Stimulated activated CD8-positive, alpha-beta memory T cell treated with anti-CD3 and anti-CD28 coated beads, Interleukin-15, amount 100 ng/mL, for 4 hours (primary cell): Measurements from ENCODE around the gene SRGN.
"Not testable (repeated sequence)": the region's sequence is repeated elsewhere in the genome, so short reads cannot be mapped to it uniquely, and the experiment has no call there.

Experiments used
- DNase-seq, 2 donors: peaks; one replicate each; pipeline ENCODE4 v3.0.0-alpha.2; 2020; ENCODE audit warnings: low read depth in 2 of 2

Gene SRGN, protein sequence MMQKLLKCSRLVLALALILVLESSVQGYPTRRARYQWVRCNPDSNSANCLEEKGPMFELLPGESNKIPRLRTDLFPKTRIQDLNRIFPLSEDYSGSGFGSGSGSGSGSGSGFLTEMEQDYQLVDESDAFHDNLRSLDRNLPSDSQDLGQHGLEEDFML

GRCh38 chr10:69087590-69088470, at the start of gene SRGN:
Gene SRGN (plus strand): TSS chr10:69088103. CDS start chr10:69088158, 55 bp downstream.
- DNase-seq: peak; percentile 32 to 72

DNA sequence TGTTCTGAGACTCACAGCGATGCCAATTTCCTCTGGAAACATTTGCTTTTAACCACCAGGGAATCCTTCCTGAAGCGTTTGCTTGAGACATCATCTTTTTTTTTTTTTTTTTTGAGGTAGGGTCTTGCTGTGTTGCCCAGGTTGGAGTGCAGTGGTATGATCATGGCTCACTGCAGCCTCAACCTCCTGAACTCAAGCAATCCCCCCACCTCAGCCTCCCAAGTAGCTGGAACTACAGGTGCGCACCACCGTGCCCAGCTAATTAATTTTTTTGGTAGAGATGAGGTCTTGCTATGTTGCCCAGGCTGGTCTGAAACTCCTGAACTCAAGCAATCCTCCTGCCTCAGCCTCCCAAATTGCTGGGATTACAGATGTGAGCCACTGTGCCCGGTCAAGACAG, 47.0 kb upstream of the SRGN start:
- not testable (repeated sequence) for DNase-seq

- DNase-seq: no peak
These were observed 45.5 kb upstream of the SRGN start for GRCh38 chr10:69042417-69042816.

- DNase-seq: no peak
These were observed 45.1 kb upstream of the SRGN start for GRCh38 chr10:69042838-69043237.

- no peak for DNase-seq
These were observed 43.9 kb upstream of the SRGN start for GRCh38 chr10:69043931-69044531.

DNA sequence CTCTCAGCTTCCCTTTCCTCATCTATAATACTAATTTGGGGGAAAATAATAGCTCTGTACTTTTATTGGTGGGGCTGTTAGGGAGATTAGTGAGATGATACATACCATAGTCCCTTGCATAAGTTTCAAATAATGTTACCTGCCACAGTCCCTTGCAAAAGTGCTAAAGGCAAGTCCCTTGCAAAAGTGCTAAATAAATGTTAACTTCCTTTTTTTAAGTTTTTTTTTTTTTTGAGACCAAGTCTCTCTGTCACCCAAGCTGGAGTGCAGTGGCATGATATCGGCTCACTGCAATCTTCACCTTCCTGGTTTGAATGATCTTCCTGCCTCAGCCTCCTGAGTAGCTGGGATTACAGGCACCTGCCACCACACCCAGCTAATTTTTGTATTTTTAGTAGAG, 43.4 kb upstream of the SRGN start:
- no peak for DNase-seq

DNA sequence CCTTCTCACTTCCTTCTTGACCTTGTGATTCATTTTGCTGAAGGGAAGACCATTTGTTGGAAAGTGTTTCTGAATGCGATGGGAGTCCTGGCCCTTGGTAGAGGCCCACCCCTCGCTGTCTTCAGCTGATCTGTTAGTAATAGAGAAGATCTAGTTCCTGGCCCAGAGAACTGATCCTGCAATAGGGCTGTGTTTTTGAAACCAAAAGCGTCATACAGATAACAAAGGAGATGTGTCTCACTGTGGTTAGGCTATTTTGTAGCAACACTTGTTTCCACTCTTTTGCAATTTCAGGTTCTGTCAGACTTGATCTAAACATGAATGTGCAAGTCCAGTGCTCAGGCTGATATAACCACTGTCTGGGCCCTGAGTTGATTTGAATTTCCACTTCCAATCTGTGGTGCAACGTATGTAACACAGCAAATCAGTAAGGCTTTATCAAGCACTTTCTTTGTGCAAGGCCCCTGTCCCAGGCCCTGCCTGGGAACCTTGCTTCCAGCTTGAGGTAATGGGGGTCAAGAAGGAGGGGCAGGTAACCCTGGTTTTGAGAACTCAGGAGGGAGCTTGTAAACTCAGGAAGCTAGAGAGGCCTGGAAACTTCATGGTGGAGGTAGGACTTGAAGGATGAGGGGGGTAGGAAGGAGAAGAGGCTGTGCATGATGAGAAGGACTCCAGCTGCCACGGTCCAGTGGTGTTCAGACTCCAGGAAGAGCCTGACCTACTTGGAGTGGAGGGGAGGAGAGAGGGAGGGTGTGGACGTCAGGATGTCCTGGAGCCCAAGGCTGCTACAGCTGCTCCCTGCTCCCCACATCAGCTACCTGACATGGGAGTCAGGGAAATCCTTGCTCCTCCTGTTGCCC, 42.2 kb upstream of the SRGN start:
- no peak for DNase-seq

DNA sequence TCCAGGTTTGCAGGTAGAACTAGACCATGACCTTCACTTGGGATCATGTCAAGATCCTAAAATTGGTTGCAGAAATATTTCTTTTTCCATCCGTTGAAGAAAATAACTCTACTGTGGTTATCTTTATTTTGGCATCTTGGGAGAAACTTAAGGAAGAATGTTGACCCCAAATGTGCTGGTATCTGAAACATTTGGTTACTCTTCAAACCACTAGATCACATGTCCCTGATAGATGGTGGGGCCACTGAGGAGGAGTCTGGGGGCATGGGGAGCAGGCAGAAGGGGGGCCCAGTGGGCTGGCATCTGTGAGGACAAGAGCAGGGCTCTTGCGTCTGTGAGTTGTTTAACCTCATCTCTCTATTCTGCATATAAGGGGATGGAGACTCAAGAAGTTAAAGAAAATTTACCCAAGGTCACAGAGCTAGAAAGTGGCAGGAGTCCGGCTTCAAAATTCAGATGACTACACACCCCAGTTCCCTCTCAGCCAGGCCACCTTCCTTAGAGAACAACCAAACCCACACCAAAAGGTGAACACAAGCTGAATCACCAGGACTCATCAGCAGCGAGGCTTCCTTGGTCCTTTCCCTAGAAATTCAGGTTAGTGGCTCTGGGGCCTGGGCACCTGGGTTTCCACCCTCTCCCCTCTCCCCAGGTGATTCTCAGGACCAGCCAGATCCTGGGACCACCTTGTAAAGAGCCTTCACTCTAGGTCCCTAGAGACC, 40.6 kb upstream of the SRGN start:
- DNase-seq: no peak

DNA sequence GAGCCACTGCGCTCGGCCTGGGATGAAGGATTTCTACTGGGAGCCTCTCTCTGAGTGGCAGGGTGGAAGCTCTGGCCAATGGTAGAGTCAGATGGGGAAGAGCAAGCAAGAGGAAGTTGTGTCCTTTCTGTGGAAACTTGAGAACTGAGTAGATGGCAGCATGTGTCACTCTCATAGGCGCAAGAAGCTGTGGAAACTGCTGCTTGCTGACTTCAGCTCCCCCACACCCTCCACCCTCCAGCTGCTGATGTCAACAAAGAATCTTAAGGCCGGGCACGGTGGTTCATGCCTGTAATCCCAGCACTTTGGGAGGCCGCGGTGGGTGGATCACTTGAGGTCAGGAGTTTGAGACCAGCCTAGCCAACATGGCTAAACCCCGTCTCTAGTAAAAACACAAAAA, 39.8 kb upstream of the SRGN start:
- no peak for DNase-seq

DNA sequence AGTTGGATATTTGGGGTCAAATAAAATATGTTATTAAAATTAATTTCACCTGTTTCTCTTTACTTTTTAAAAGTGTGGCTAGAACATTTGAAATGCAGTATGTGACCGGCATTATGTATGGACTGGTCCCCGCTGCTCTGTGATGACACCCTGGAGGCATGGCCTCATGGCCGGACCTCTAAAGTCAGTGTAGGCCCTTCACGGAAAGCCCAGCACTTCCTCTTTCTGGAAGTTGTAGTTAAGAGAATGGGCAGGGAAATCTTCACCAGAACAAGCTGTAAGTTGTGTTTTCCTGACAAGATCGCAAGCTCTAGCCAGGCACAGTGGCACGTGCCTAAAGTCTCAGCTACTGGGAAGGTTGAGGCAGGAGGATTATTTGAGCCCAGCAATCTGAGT, 38.3 kb upstream of the SRGN start:
- DNase-seq: no peak

- no peak for DNase-seq
These were observed 36.6 kb upstream of the SRGN start for GRCh38 chr10:69051303-69051702.

DNA sequence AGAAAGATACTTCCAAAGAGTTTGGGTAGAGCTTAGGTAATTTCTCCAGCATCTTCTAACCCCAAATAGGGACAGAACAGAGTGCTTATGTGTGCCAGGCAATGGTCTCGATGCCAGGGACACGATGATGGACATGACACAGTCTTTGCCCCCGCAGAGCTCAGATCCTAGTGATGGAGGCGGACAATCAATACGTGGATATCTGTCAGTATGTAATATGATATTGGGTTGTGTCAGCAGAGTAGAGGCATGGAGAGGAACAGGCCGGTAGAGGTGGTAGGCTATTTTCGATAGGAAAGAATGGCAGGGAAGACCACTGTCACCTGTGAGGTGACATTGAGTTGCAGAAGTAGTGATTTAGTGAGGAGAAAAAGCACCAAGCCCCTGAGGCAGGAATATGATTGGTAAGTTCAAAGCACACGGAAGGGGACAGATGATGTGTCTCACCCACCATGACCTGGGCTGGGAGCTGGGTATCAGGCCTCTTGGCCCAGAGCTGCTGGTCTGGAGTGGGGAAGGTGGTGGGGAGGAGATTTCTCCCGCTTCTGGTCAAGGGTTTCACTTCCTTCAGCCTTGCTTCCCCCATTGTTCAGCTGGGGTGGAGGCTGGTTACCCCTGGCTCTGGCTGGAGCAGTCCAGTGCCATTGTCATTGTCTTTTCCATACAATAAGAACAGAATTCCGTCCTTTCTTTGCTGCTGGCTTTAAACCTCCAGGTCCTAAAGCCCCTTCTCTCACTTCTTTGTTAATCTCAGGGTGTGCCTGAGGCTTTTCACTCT, 36.0 kb upstream of the SRGN start:
- no peak for DNase-seq

DNA sequence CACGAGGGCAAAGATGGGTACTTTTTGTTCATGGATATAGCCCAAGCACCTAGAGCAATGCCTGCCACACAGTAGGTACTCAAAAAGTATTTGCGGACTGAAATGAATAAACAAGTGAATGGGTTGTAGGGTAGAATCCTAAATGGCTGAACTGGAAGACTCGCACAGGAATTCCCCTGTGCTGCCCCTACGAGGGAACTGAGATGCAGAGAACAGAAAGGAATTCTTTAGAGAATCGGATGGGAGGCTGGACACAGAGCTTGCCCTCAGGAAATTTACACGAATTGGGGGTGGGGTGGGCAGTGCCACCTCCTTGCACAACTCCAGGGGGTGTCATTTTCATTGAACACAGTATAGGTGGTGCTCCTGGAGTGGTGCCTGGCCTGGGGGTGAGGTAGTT, 35.2 kb upstream of the SRGN start:
- no peak for DNase-seq

DNA sequence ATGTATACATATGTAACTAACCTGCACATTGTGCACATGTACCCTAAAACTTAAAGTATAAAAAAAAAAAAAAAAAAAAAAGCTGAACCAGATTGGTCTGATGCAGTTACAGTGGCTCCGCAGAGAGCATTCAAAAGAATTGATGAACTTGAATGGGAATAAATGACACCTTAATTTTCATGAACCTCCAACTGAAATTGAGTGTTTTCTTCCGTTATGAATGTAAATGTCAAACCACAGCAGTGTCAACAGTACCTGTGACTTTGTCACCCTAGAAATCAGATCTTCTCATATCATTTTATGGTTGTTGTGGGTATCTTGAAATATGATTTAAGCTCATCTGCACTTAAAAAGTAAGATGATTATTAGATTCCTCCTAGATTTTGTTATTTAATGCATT, 32.7 kb upstream of the SRGN start:
- DNase-seq: no peak

DNA sequence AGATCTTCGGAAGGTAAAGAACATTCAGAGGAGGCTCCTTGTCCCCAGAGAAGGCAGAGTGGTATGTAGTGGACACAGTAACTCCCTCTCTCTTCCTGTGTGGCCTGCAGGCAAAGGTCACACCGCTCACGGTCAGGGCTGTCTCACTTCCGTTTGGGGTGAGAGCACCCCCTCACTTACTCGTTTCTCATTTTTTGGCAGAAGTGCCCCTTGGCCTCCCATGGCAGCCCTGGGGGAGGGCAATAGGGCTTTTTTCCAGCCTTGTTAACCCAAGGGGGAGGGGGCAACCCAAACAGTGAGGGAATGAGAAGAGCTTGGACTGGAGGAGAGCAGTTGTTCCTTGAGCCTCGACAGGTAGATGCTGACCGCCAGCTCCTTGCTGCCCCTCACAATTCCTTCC, 31.8 kb upstream of the SRGN start:
- DNase-seq: no peak

DNA sequence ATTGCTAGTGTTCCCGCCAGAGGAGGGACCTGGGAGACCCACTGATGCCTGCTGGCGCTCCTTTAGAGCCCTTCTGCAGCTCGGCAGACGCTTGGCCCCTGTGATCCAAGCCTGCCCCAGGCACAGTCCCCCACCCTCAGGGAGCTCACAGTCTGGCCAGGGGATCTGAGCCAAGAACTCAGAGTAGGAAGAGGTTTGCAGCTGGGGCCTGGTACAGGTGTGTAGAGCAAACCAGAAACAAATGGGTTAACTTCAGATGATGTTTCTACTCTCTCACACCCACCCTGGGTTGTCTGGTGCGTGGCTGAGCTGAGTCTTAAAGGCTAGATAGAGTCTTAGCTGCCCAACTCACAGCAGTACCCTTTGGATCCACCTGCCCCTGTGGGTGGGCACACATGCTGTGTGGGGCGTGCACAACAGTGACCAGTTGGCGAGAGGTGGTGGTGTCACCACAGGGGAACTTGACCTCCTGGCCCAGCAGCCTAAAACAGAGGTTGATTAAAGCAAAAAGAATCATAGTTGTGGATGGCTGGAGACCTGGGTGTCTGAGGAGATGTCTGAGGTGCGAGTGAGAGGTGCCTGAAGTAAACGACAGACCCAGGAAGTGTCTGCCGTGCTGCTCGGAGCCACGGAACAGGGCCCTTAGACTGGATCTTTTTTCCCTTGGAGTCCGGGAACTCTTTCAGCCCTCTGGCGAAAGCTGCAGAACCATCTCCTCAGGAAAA, 31.2 kb upstream of the SRGN start:
- no peak for DNase-seq

- no peak for DNase-seq
These were observed 30.5 kb upstream of the SRGN start for GRCh38 chr10:69057261-69057950.

- no peak for DNase-seq
These were observed 30.0 kb upstream of the SRGN start for GRCh38 chr10:69057951-69058297.

- DNase-seq: no peak
These were observed 27.6 kb upstream of the SRGN start for GRCh38 chr10:69060127-69060798.
